Endometrial microvascular endothelial cells (primary cell): ENCODE data around the gene CDH4. TPM values are rescaled to one million over a fixed set of nuclear protein-coding genes. Genes with fewer than 3 reads are reported as not detected.

Source experiments
- in situ Hi-C: cut with HindIII; loops from 2 replicates; pipeline ENCODE4 v1.10.0; 2017; ENCODE audit warnings: low sequenced_read_pairs, low pct_unique_long_range_greater_than_20kb; ENCODE audit errors: inconsistent ontology term
- total RNA-seq: library from RNA; depleted of rRNA; stranded (reverse); fragments of >200 nt; gene quantifications from one replicate; pipeline ENCODE4 v1.2.3, GENCODE V29; 2015; ENCODE audit errors: inconsistent ontology term

The CDH4 gene
- total RNA-seq, 1 donor from 2014 or later = 31.2 TPM

DNA sequence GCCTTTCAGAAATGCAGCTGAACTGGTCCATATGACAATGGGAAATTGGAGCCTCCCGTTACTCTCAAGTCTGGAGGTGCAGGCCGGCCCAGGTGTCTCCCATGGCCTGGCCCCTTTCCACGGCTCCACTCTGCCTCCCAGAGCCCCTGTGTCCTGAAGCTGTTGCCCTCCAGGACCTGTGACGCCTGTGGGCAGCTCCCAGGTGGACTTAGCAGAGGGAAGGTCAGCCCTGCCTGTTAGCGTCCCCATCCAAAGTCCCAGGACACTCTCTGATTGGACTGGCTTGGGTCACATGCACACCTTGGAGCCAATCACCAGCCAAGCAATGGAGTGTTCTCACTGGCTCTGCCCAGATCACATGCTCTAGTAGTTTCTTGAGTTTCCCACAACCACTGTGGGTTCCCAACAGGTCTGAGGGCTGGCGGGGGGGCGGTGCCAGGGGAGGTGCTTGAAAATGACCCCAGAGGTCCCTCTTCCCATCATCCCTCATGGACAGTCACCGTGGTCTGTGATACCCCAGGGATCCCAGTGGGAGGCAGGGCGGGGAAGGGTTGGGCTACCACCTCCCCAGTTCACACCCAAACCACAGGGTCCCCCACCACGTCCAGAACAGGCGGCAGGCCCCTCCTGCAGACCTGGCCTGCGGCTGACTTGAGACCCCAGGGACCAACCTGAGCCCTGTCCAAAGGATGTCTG is 678.1 kb downstream of the CDH4 start:
- in situ Hi-C loops = no loop called here

GRCh38 chr20:61930776-61931475 is 678.9 kb downstream of the CDH4 start:
- in situ Hi-C loops = no loop called here

DNA sequence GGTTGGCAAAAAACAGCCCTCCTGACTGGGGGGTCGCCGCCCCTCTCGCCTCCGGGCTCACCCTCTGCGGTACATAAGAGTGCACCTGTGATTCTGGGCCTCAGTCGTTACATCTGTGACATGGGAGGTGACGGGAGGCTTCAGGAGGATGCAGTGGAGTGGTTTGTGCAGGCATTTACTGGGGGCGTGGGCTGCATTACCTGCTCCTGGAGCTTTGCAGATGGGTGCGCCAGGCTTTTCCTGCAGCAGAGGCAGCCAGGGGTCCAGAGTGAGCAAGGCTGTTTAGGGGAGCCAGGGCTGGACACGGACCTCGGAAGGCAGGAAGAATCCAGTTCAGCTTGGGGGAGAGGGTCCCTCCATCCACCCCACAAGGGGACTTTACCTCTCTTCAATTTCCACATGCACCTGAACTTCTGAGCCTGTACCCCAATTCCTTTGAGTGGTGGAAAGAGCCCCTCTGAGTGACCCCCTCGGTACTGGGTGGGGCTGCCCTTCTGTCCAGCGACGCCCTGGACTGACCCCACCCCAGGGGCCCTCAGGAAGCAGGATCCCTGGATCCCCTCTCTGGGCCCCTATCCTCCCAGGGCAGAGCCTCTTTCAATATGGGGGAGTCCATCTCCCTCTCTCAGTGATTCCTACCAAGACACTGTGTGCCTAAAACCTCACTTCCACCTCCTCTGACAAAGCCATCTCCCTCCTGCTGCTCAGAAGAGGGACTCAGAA is 679.6 kb downstream of the CDH4 start:
- in situ Hi-C loops = no loop called here

- in situ Hi-C loops = no loop called here
These were observed 680.1 kb downstream of the CDH4 start for GRCh38 chr20:61932199-61932592.

- in situ Hi-C loops = no loop called here
These were observed 680.8 kb downstream of the CDH4 start for GRCh38 chr20:61932711-61933480.

GRCh38 chr20:61933481-61933950 is 681.5 kb downstream of the CDH4 start:
- in situ Hi-C loops = no loop called here

DNA sequence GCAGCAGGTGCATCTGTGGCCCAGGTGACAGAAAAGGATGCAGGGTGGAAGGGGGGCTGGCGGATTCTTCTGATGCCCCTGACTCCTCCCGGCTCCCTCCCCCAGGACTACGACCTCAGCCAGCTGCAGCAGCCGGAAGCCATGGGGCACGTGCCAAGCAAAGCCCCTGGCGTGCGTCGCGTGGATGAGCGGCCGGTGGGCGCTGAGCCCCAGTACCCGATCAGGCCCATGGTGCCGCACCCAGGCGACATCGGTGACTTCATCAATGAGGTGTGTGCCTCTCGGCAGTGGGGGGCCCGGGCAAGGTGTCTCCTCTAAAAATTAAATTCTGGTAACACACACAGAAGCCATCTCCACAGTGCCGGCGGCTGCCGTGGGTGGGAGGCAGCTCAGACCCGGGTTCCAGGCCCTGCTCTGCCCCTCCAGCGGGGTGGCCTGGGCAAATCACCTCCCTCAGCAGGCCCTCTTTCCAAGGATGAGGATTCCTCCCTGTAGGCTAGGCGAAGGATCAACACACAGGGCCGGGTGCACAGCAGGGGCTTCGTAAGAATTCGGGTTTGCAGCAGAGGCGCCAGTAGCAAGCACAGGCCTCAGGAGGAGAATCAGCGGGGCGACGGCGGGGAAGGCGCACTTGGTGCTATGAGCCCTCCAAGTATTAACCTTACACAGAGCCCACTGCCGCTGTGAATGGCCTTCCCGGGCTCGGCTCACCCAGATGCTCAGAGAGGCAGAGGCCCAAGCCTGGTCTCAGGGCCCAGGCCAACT is 682.1 kb downstream of the CDH4 start:
- in situ Hi-C loops = no loop called here

DNA sequence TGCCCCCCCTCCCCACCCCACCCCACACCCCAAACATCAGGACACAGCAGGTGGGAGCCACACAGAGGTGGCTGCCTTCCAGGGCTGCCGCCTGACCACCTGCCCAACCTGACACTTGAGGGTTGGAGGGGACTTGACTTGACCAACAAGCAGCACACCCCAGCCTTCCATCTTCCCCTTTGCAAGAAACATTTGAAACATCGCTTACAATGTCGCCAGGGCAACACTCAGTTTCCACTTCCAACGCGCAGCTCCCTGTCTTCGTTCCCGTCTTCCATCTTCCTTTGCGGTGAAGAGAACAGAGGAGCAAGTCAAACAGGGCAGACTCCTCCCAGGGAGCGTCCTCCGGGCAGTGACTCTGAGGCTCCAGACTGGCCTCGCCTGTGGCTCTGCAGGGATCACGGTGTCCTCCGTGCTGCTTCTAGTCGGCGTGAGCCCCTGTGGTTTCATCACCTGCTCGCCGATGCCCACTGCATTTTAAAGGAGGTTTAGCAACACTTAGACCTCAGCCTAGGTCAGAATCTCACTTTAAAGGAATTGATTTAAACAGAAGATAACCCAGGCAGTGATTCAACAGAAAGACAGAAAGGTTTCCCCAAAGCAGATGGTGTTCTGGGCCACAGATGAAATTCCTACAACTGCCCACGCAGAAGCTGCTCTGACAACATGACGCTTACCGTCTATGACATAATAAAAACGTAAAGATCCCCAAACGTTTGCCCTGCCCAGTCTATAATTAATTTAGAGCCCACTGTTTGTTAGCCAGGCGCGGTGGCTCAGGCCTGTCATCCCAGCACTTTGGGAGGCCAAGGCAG is 682.9 kb downstream of the CDH4 start:
- in situ Hi-C loops = no loop called here

GRCh38 chr20:61935926-61936700 is 684.1 kb downstream of the CDH4 start:
- in situ Hi-C loops = no loop called here

DNA sequence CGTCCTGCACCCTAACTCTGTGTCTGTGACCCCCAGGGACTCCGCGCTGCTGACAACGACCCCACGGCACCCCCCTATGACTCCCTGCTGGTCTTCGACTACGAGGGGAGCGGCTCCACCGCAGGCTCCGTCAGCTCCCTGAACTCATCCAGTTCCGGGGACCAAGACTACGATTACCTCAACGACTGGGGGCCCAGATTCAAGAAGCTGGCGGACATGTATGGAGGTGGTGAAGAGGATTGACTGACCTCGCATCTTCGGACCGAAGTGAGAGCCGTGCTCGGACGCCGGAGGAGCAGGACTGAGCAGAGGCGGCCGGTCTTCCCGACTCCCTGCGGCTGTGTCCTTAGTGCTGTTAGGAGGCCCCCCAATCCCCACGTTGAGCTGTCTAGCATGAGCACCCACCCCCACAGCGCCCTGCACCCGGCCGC is 684.7 kb downstream of the CDH4 start:
- in situ Hi-C loops = no loop called here

GRCh38 chr20:61937146-61937962 is 685.3 kb downstream of the CDH4 start:
- in situ Hi-C loops = no loop called here

DNA sequence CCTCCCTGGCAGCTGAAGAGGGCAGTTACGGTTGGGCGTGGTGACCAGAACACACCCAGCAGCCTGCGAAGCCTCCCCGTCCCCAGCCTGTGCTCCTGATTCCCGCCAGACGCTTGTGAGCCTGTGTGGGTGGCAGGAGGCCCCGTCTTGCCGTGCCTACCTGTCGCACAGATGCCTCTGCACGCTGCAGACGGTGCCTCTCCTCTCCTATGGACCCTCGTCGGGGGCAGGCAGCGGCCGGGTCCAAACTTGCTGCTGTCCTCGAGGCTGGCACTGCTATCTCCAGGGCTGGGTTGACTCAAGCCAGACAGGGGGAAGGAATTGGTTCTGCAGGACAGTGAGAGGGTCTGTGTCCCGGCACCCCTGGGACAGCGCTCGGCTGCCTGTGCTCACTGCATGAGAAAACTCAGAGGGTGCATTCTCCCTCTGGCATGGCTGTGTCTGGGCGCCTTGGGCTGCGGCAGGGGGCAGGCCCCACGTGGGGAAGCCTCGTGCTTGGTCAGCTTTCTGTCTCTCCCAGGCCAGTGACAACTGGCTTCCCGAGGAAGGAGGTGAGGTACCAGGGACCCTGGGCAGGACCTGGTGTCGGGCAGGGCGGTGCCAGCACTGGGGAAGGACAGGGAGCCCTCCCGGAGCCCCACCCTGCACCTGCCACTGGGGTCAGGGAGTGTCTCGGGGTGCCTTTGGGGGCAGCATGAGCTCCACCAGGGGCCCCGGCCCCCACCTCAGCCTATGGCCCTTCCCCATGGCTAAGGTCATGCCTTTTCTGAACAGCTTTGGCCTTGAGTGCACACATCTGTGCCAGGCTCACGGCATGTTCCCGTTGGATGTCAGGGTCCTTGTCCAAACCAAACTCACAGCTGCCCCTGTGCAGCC is 686.1 kb downstream of the CDH4 start:
- in situ Hi-C loops = no loop called here

- in situ Hi-C loops = no loop called here
These were observed 687.0 kb downstream of the CDH4 start for GRCh38 chr20:61938839-61939690.

- in situ Hi-C loops = no loop called here
These were observed 687.8 kb downstream of the CDH4 start for GRCh38 chr20:61939691-61940360.
